ENCODE measurements around the gene BCDIN3D. TPM values are rescaled to one million over a fixed set of nuclear protein-coding genes. Genes with fewer than 3 reads are reported as not detected.
"Not testable (repeated sequence)": the region's sequence is repeated elsewhere in the genome, so short reads cannot be mapped to it uniquely, and the experiment has no call there.

BCDIN3D gene
- 1 to 10 TPM; 7.9 to 8.5 (median 8.3) TPM for polyA plus RNA-seq (ENCODE audit: insufficient read length in 4 of 4)

DNA sequence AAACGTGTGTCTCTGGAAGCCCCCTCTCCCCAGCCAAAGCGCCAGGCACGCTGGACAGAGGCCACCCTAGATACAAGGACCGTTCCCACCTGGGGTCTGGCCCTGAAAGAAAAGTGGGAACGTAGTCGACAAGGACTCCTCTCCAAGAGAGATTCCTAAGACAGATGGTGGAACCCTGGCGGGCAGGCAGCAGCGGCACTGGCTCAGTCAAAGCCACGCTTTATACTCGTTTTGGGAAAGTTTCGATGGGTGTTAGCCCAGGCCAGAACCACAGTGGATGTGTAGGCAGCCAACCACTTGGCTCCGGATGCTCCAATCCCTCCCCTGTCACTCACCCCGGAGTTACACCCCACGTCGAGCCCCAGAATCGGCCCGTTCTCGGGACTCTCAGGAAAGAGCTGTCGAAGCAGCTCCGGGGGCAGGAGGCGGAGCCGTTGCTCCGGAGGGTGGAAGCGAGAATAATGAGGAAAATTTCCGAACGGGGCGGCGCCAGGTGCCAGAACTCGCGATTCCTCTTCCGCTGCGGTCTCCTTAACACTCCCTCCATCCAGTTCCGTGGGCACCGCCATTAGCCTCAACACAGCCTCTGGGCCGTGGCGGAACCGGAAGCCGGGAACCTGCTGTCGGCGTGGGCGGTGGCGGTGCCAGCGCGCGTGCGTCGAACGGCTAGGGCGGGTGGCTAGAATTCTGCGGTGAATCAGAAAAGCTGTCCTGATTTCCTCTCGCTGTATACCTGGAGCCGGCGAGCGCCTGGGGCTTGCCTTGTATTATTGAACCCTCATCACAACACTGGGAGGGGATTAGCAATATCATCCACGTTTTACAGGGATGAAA lies at the start of gene BCDIN3D:
TSS of gene BCDIN3D (minus strand) at position 588 of the 834 bp plus-strand sequence. CDS start at position 569, 19 bp downstream.
- peak in 3 of 4 donors; percentile 68 to 81 (median 80) for DNase-seq (ENCODE audit: low read depth in 4 of 4, low spot score in 3 of 4)

- DNase-seq (ENCODE audit: low read depth in 4 of 4, low spot score in 3 of 4): no peak
These were observed 49.3 kb upstream of the BCDIN3D start for GRCh38 chr12:49892084-49892731.

DNA sequence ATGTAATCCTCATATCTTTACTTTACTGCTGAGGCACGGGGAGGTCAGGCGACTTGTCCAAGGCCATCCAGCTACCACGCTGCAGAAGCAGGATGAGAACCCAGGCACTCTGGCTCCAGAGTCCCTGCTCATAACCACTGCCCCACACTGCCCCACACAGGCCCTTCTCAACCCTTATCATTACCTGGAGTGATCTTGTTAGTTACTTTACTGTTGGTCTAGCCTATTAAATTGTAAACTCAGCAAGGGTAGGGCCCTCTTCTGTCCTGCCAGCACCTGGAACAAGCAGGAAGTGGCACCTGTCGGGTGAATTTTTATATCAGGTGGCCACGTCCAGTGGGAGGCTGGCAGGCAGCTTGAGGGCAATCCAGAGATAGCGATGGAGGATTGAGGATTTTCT lies 48.6 kb upstream of the BCDIN3D start:
- no peak for DNase-seq (ENCODE audit: low read depth in 4 of 4, low spot score in 3 of 4)

DNA sequence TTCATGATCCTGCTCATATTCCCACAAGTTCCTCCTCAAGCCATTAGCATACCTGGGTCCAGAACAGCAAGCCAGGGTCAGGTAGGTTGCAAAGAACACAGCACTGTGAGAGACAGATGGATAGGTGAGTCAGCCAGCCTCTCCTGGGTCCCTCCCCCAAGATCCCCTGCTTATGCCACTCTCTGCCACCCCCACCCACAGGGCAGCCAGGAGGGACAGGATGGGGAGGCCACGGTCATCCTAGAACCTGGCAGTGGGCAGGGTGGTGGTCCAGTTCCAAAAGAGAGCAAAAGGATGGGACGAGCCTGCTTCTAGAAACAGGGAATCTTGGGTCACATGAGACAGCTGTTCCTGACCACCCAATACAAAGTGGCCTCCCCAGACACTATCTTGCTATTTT lies 48.1 kb upstream of the BCDIN3D start:
- DNase-seq (ENCODE audit: low read depth in 4 of 4, low spot score in 3 of 4): no peak

- DNase-seq (ENCODE audit: low read depth in 4 of 4, low spot score in 3 of 4): no peak
These were observed 47.2 kb upstream of the BCDIN3D start for GRCh38 chr12:49890096-49890461.

GRCh38 chr12:49889361-49890095 lies 46.6 kb upstream of the BCDIN3D start:
- DNase-seq (ENCODE audit: low read depth in 4 of 4, low spot score in 3 of 4): no peak

DNA sequence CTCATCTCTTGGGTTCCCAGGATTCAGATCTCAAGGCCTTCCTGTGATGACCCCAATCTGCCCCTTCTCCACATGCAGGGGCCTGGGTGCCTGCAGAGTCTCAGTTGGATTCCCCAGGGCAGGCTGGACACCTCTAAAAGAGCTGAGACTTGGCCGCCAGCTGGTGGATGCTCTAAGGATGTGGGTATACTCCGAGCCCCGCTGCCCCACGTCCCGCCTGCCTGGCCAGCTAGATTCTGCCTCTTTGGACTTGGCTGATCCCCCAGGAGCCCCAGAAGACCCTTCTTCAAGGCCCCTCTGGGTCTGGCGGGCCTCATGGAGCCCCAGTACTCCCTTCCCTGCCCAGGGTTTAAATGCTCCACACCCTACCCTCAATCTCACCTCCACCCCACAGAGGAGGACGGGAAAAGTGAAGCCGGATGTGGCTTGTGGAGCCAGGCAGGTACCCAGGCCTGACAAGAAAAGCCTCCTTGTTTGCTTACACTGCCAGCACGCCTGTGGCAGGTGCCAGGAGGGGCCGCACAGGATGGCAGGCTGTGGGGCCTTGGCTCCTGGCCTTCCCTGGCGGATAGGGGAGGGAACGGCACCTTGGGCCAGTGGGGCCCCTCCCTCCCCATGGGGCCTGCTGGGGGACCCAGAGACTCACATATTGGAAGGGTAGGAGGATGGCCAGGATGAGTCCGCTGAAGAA lies 45.7 kb upstream of the BCDIN3D start:
- DNase-seq (ENCODE audit: low read depth in 4 of 4, low spot score in 3 of 4): no peak

- DNase-seq (ENCODE audit: low read depth in 4 of 4, low spot score in 3 of 4): no peak
These were observed 44.9 kb upstream of the BCDIN3D start for GRCh38 chr12:49887536-49888401.

GRCh38 chr12:49887091-49887490 lies 44.2 kb upstream of the BCDIN3D start:
- no peak for DNase-seq (ENCODE audit: low read depth in 4 of 4, low spot score in 3 of 4)

DNA sequence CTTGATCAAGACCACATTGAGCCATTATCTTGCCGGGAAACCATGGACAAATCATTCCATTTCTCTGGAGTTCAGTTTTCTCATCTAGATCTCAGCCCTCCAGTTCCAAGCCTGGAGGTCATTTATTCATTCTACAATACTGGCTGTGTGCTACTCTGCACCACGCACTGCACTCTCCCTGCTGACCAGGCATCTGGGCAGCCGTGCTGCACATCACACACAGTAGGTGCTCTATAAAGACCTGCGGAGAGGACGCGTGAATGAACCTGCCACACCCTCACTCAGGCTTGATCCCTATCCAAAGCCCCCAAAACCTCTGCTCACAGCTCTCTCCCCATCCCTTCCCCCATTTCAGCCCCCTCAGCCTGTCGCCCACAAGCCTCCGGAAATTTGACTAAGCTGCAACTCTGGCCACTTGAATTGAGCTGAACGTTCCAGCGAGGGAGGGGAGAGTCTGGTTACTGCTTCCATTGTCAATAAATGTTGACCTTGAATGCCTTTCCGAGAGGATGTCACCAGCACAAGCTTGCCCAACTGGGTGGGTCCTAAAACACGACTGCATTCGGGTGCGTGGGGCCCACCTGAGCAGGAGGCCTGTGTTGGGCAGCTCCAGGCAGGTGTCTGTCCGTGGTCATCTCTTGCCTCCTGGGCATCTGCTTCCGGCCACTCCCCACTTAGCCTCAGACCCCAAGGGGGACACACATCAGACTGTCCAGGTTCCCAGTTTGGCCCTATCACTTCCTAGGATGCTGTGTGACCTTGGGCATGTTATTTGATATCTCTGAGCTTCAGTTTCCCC lies 43.0 kb upstream of the BCDIN3D start:
- DNase-seq (ENCODE audit: low read depth in 4 of 4, low spot score in 3 of 4): no peak

DNA sequence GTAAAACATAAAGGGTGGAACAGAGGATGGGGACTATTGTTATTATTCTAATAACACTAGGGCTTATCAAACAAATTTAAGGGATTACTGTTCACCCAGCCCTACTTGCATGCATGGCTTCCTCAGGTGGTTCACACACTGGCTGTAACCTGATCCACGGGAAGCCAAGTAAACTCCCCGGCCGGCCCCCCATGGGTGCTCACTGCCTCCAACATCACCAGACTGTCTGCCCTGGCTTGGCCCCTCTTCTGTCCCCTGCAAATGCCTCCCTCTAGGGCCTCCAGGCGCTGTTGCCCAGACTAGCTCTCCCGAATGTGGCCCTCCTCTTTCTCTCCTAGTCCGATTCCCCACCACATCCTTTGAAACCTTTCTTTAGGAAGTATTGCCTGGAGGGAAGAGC lies 42.2 kb upstream of the BCDIN3D start:
- no peak for DNase-seq (ENCODE audit: low read depth in 4 of 4, low spot score in 3 of 4)

- DNase-seq (ENCODE audit: low read depth in 4 of 4, low spot score in 3 of 4): no peak
These were observed 40.1 kb upstream of the BCDIN3D start for GRCh38 chr12:49882851-49883464.

GRCh38 chr12:49882248-49882850 lies 39.4 kb upstream of the BCDIN3D start:
- no peak for DNase-seq (ENCODE audit: low read depth in 4 of 4, low spot score in 3 of 4)

DNA sequence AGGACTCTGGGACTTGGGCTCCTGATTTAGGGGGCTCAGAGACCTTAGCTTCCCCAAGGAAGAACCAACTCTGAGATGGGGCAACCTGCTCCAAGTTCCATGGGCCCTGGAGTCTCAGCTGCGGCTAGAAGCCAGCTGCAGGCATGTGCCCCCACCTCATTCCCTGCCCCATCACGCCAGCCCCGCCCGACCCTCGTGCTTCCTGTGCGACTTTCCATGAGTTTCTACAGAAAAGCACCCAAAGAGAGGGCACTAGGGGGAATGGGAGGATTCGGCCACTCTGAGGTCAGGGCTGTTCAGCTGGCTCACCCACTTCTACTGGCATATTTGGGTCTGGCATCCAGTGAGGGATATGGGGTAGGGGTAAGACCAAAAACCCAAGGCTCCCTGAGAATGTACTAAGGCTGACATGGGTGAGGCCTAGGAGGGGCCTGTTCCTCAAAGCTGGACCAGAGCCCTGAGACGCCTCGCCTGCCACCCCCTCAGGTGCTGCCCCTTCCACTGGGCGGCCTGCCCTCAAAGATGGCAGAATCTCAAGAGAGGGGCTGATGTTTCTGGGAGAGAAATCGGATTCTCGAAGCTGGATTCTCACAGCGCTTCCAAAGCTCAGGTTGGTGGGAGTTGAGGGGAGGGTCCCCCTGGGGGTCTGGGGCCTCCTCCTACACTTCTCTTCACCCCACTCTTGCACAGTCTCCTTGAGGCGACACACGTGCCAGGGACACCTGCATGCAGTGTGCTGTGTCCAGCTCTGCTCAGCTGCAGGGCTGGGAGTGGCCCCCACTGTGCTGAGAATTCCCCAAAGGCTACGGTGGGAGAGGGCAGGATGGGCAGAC lies 38.7 kb upstream of the BCDIN3D start:
- no peak for DNase-seq (ENCODE audit: low read depth in 4 of 4, low spot score in 3 of 4)

DNA sequence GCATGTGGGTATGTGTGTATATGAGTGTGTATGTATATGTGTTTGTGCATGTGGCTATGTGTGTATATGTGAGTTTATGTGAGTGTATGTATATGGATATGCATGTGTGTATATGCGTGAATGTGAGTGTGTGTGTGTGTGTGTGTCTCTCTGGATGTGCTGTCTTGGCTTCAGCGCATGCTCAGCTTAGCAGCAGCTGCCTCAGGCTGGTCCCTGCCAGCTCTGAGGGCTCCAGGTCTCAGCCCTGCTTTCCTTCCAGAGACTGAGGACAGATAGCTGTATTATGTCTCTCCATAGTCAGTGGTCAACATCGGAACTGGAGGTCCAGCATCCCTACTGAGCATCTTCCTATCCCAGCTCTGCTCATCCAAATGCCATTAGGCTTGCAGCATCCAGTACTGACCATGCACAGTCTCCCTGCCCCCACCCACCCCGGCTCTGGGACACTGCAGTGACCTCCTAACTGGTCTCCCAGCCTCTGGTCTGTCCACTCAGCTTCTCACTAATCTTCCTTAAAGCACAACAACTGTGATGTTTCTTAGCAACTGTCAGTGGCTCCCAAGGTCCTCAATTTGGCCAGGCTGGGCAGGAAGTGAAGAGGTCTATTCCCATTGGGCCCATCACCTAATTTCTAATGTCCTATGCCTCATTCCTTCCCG lies 38.0 kb upstream of the BCDIN3D start:
- no peak for DNase-seq (ENCODE audit: low read depth in 4 of 4, low spot score in 3 of 4)

- DNase-seq (ENCODE audit: low read depth in 4 of 4, low spot score in 3 of 4): not testable (repeated sequence)
These were observed 36.2 kb upstream of the BCDIN3D start for GRCh38 chr12:49879065-49879464.

GRCh38 chr12:49878021-49878420 lies 35.1 kb upstream of the BCDIN3D start:
- DNase-seq (ENCODE audit: low read depth in 4 of 4, low spot score in 3 of 4): no peak
